HUES64 (cell line): ENCODE results near the gene WASHC1. TPM values are rescaled to one million over a fixed set of nuclear protein-coding genes. Genes with fewer than 3 reads are reported as not detected.
"Not testable (repeated sequence)": the region's sequence is repeated elsewhere in the genome, so short reads cannot be mapped to it uniquely, and the experiment has no call there.

Source experiments
- H3K27ac ChIP-seq: 2 replicates; pipeline ENCODE4 v1.7.0; 2013; ENCODE audit warnings: low read depth, low read length, inconsistent platforms
- H3K27me3 ChIP-seq: 2 replicates; pipeline ENCODE4 v1.6.1; 2013; ENCODE audit warnings: mild to moderate bottlenecking, low read length; ENCODE audit not compliant: insufficient read depth
- H3K36me3 ChIP-seq: 2 replicates; pipeline ENCODE4 v1.6.1; 2013; ENCODE audit warnings: mild to moderate bottlenecking, low read length; ENCODE audit not compliant: insufficient read depth
- H3K4me1 ChIP-seq: 2 replicates; pipeline ENCODE4 v1.6.1; 2013; ENCODE audit warnings: mild to moderate bottlenecking, low read length, moderate library complexity; ENCODE audit not compliant: insufficient read depth
- H3K4me3 ChIP-seq: 2 replicates; pipeline ENCODE4 v1.5.1; 2013; ENCODE audit warnings: mild to moderate bottlenecking, low read length, moderate library complexity
- H3K9ac ChIP-seq: 2 replicates; pipeline ENCODE4 v1.6.1; 2013; ENCODE audit warnings: mild to moderate bottlenecking, low read depth, low read length
- H3K9me3 ChIP-seq: 2 replicates; pipeline ENCODE4 v1.6.1; 2013; ENCODE audit warnings: low read depth, low read length; ENCODE audit not compliant: insufficient read depth
- WGBS: fragments of 150-250, 120-280 bp; methylation state at CpG from one replicate; pipeline ENCODE4 v1.1.7; 2013; ENCODE audit warnings: missing lambda C conversion rate; 5-methylcytosine and 5-hydroxymethylcytosine counted together
- polyA plus RNA-seq, 2 experiments: library from polyadenylated mRNA; stranded (reverse); fragments of 50-300 nt; gene quantifications; one replicate each; pipeline ENCODE4 v1.2.3, GENCODE V29; 2013

WASHC1 gene
- polyA plus RNA-seq (2013, experiment 1 of 2) = 6.6 TPM
- polyA plus RNA-seq (2013, experiment 2 of 2) = 9.2 TPM

- not testable (repeated sequence) for H3K27ac ChIP-seq, H3K4me1 ChIP-seq, H3K9me3 ChIP-seq, H3K27me3 ChIP-seq, H3K36me3 ChIP-seq
- H3K9ac ChIP-seq = peak within 1 kb of the TSS; percentile 57; the same call in 1 of the 2 replicates
- WGBS = no CpG with 5 or more reads among the region's 20 CpGs
- peak within 1 kb of the TSS; percentile 53 for H3K4me3 ChIP-seq
These were observed at the start of gene WASHC1 for GRCh38 chr9:29356-29755. Gene WASHC1, minus strand, starts transcription at chr9:29456. Its CDS starts 4,457 bp downstream, at chr9:24999.

DNA sequence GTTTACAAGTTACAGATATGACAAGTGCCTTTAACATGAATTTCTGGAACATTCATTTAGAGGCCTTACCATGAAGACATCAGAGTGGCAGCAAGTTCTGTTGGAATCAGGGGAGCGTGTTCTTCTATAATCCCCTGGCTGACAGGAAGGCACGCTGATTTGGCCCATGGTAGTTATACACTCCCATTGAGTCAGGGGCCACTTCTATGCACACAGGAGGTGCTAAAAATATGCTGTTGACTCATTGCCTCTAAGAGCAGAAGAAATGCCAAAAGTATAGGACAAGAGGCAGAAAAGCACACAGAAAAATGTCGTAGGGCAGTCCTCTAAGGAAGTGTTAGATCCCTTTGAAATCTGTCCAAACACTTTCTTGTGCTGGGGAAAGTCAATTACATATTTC, 49.1 kb upstream of the WASHC1 start:
- 87% methylated on average over 3 of the region's 3 CpGs for WGBS
- H3K27me3 ChIP-seq = peaks cover 26% of the 10 kb centered on the region
- not testable (repeated sequence) for H3K9ac ChIP-seq, H3K4me1 ChIP-seq, H3K9me3 ChIP-seq, H3K27ac ChIP-seq, H3K36me3 ChIP-seq, H3K4me3 ChIP-seq

- not testable (repeated sequence) for H3K4me1 ChIP-seq, H3K9me3 ChIP-seq, H3K36me3 ChIP-seq, H3K27ac ChIP-seq, H3K9ac ChIP-seq, H3K4me3 ChIP-seq
- no CpG with 5 or more reads among the region's 3 CpGs for WGBS
- H3K27me3 ChIP-seq = peaks cover 41% of the 10 kb centered on the region
These were observed 47.1 kb upstream of the WASHC1 start for GRCh38 chr9:76389-76788.

GRCh38 chr9:73900-74525, 44.8 kb upstream of the WASHC1 start:
- H3K4me1 ChIP-seq, H3K9ac ChIP-seq, H3K9me3 ChIP-seq, H3K27ac ChIP-seq, H3K36me3 ChIP-seq: not testable (repeated sequence)
- Histone ChIP-seq H3K4me3 (peak overlapping the region; percentile 47), H3K27me3 (peaks cover 41% of the 10 kb centered on the region)
- WGBS = 0% methylated on average over 2 of the region's 18 CpGs

- H3K4me3 ChIP-seq = peak overlapping the region; percentile 47
- H3K27ac ChIP-seq, H3K36me3 ChIP-seq, H3K9ac ChIP-seq, H3K9me3 ChIP-seq, H3K4me1 ChIP-seq: not testable (repeated sequence)
- WGBS = under 1% methylated on average over 109 of the region's 109 CpGs
- peaks cover 41% of the 10 kb centered on the region for H3K27me3 ChIP-seq
These were observed 44.0 kb upstream of the WASHC1 start for GRCh38 chr9:73076-73899.

DNA sequence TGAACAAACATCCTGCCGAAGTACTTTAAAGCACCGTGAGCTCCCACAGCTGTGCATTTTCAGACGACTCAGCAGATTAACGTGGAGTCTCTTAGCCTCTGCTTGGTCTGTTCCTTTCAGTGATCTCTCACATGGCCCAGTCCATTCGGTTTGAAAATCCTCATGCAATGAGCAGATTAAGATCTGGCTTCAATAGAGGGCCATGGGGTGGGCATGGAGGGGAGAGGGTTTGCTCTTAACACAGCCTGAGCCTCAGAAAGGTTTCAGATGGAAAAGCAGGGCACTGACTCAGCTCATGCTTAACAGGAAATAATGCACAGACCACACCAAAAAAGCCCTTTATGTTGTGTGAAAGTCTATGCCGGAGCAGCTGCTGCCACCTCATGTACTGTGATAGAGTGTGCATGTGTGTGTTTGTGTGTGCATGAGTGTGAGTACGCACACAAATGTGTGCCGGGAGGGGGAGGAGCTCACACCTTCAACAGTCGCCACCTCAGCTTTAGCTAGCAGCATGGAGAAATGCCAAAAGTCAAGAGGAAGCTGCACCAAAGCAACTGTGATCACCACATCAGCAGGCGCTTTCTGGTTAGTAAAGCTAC, 33.9 kb upstream of the WASHC1 start:
- H3K27ac ChIP-seq = not testable (repeated sequence)
- 40% methylated on average over 8 of the region's 10 CpGs for WGBS

DNA sequence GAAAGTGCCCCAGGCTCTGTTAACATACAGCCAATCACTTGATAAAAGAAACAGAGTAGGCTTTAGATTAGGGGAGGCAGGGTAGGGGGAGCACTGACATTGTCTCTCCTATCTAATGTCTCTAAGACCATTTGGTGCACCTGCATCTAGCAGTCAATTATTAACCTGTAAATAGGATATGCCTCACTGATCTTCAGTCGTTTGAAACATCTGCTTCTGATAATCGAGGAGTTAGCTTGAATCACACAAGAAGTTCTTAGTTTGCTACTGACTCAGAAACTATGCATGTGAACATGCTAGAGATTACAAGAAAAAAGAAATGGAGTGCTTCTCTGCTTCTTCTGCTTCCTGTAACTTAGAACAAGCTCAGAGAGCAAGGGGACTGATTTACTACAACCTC, 23.4 kb upstream of the WASHC1 start:
- H3K4me1 ChIP-seq, H3K36me3 ChIP-seq, H3K4me3 ChIP-seq, H3K9me3 ChIP-seq, H3K9ac ChIP-seq, H3K27ac ChIP-seq, H3K27me3 ChIP-seq: not testable (repeated sequence)
- 71% methylated on average over 2 of the region's 2 CpGs for WGBS

More for the DNA sequence above, 33.9 kb upstream of the WASHC1 start:
- not testable (repeated sequence) for H3K4me1 ChIP-seq, H3K27me3 ChIP-seq, H3K9me3 ChIP-seq, H3K36me3 ChIP-seq, H3K9ac ChIP-seq, H3K4me3 ChIP-seq

DNA sequence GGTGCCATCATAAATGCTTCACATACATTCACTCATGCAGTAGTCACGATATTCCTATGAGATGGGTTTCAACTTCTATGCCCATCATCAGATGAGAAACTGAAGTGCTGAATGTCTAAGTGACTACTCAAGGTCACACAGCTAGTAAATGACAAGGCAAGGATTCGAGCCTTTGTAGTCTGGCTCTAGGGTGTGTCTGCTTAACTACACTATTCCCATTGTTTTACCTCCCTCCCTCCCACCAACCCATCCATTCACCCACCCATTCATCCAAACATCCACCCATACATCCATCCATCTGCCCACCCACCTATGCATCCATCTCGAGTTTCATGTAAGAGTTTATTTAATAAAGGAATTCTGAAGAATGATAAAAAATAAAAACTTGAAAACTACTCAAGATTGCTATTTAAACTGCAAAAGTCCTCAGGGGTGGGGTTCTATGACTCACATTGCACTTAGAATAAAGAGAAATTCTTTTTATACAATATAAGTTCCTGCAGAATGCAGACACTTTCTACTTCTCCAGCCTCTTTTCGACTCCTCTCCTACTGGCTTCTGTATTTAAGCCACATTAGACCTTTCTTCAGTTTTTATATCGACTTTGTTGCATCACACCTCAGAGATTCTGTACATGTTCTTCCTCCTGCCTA, 19.1 kb upstream of the WASHC1 start:
- WGBS = 81% methylated on average over 4 of the region's 5 CpGs
- H3K36me3 ChIP-seq = not testable (repeated sequence)

GRCh38 chr9:46639-47271, 17.5 kb upstream of the WASHC1 start:
- not testable (repeated sequence) for H3K9me3 ChIP-seq, H3K27me3 ChIP-seq, H3K4me1 ChIP-seq, H3K36me3 ChIP-seq, H3K4me3 ChIP-seq, H3K9ac ChIP-seq, H3K27ac ChIP-seq
- WGBS = 71% methylated on average over 4 of the region's 12 CpGs

More for the DNA sequence above, 19.1 kb upstream of the WASHC1 start:
- not testable (repeated sequence) for H3K27me3 ChIP-seq, H3K9me3 ChIP-seq, H3K4me1 ChIP-seq, H3K27ac ChIP-seq, H3K4me3 ChIP-seq, H3K9ac ChIP-seq

DNA sequence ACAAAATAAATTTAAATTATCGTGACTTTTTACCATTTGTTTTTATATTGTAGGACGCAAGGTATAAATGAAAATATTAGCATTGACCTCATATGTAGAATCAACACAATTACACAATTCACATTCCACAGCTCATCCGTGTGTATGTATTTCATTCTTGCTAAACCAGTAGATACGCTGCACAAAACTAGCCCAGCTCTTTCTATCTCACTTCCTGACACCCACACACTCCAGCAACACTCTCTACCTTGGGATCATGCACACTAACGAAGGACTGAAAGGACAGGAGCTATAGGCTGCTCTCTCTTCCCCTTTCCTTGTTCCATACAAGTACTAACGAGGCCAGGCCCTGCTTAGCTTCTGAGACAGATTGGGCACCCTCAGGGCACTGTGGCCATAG, 16.9 kb upstream of the WASHC1 start:
- H3K36me3 ChIP-seq, H3K27ac ChIP-seq, H3K4me3 ChIP-seq, H3K9me3 ChIP-seq, H3K27me3 ChIP-seq, H3K4me1 ChIP-seq, H3K9ac ChIP-seq: not testable (repeated sequence)
- 67% methylated on average over 4 of the region's 6 CpGs for WGBS
